Stomach smooth muscle (tissue), 2 donors: Measurements from ENCODE around the gene KLF18.
"Not testable (repeated sequence)": the region's sequence is repeated elsewhere in the genome, so short reads cannot be mapped to it uniquely, and the experiment has no call there.

Experiments
- H3K27ac ChIP-seq: one replicate; pipeline ENCODE4 v1.7.0; 2013; ENCODE audit warnings: mild to moderate bottlenecking, low read length, inconsistent platforms
- H3K27me3 ChIP-seq, 2 donors: one replicate each; pipeline ENCODE4 v1.7.0; 2013; ENCODE audit warnings: low read length in 2 of 2; ENCODE audit not compliant: insufficient read depth in 2 of 2, control insufficient read depth in 1 of 2
- H3K36me3 ChIP-seq, 2 donors: one replicate each; pipeline ENCODE4 v1.7.0; 2013; ENCODE audit warnings: low read length in 2 of 2; ENCODE audit not compliant: control insufficient read depth in 2 of 2, insufficient read depth in 2 of 2
- H3K4me1 ChIP-seq: one replicate; pipeline ENCODE4 v1.7.0; 2013; ENCODE audit warnings: low read length; ENCODE audit not compliant: control insufficient read depth, insufficient read depth
- H3K4me3 ChIP-seq, 2 donors: one replicate each; pipeline ENCODE4 v1.7.0; 2013; ENCODE audit warnings: low read length in 2 of 2
- H3K9ac ChIP-seq, 2 donors: one replicate each; pipeline ENCODE4 v1.7.0; 2013; ENCODE audit warnings: low read length in 2 of 2, mild to moderate bottlenecking in 1 of 2
- H3K9me3 ChIP-seq, 2 donors: one replicate each; pipeline ENCODE4 v1.7.0; 2013; ENCODE audit warnings: low read length in 2 of 2; ENCODE audit not compliant: control insufficient read depth in 2 of 2
- donor health status: healthy.
- donor health status: Pancreatic carcinoma.

Gene KLF18

GRCh38 chr1:44120398-44120949, 21.0 kb downstream of the KLF18 start:
- H3K9ac ChIP-seq, result no peak overlapping the region
- H3K4me1 ChIP-seq, result no peaks in the 10 kb centered on the region
- H3K4me3 ChIP-seq, result no peak overlapping the region
- H3K27me3 ChIP-seq, result no peaks in the 10 kb centered on the region
- H3K27ac ChIP-seq, result no peak overlapping the region
- no peaks in the 10 kb centered on the region for H3K36me3 ChIP-seq
- H3K9me3 ChIP-seq, result no peaks in the 10 kb centered on the region

DNA sequence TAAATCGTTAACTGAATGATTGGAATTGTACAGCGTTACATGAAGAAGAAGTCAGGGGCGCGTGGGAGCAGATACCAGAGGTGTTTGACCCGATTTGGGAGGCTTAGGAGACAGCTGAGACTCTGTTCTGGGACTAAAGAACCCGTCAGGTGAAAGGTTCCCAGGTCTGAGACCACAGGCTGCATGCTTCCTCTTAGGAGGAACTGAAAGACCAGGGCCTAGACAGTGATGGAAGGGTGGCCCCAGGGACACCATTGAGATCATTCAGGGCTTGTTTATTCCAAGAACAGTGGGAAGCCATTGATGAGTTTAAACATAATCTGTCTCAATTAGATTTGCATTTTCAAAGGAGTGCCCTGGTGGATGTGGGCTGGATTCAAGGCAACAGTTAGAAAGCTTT, 21.9 kb downstream of the KLF18 start:
- Histone ChIP-seq H3K9ac (no peak overlapping the region), H3K27me3 (no peaks in the 10 kb centered on the region), H3K9me3 (no peaks in the 10 kb centered on the region), H3K36me3 (no peaks in the 10 kb centered on the region), H3K4me1 (no peaks in the 10 kb centered on the region), H3K27ac (no peak overlapping the region), H3K4me3 (no peak overlapping the region)

- H3K9ac ChIP-seq, result no peak within 1 kb of the TSS
- no peak within 1 kb of the TSS for H3K4me3 ChIP-seq
- H3K27ac ChIP-seq, result no peak within 1 kb of the TSS
- H3K36me3 ChIP-seq, result no peaks in the 10 kb centered on the region
- H3K9me3 ChIP-seq, result no peaks in the 10 kb centered on the region
- no peaks in the 10 kb centered on the region for H3K4me1 ChIP-seq
- H3K27me3 ChIP-seq, result no peaks in the 10 kb centered on the region
Measured at GRCh38 chr1:44118682-44119081, 22.7 kb downstream of the KLF18 start, which contains the start of gene KLF17. Gene KLF17 (plus strand): TSS chr1:44118821. CDS start chr1:44118908, 87 bp downstream.

- not testable (repeated sequence) for H3K36me3 ChIP-seq, H3K9ac ChIP-seq, H3K4me3 ChIP-seq, H3K9me3 ChIP-seq, H3K4me1 ChIP-seq, H3K27me3 ChIP-seq, H3K27ac ChIP-seq
Measured at GRCh38 chr1:44117272-44117671, 24.2 kb downstream of the KLF18 start.

DNA sequence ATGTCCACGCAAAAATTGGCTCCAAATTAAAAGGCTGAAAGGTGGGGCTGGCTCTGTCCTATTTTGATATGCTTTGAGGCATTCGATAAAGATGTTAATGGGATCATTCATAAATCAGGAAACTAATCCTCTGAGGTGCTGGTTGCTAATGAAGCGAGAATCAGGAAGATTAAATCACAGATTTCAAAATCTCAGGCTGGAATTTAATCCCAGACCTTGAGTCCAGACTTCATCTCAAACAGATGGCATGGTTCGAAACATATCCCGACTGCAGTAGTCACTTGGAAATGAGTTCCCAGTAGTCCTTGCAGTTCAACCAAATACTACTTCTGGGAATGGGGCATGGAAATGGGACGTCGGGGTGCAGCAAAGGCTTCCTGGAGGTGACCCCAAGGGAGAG, 27.3 kb downstream of the KLF18 start:
- H3K4me1 ChIP-seq, result no peaks in the 10 kb centered on the region
- H3K27ac ChIP-seq, result no peak overlapping the region
- no peaks in the 10 kb centered on the region for H3K9me3 ChIP-seq
- H3K9ac ChIP-seq, result no peak overlapping the region
- no peaks in the 10 kb centered on the region for H3K36me3 ChIP-seq
- H3K4me3 ChIP-seq, result no peak overlapping the region
- H3K27me3 ChIP-seq, result no peaks in the 10 kb centered on the region

DNA sequence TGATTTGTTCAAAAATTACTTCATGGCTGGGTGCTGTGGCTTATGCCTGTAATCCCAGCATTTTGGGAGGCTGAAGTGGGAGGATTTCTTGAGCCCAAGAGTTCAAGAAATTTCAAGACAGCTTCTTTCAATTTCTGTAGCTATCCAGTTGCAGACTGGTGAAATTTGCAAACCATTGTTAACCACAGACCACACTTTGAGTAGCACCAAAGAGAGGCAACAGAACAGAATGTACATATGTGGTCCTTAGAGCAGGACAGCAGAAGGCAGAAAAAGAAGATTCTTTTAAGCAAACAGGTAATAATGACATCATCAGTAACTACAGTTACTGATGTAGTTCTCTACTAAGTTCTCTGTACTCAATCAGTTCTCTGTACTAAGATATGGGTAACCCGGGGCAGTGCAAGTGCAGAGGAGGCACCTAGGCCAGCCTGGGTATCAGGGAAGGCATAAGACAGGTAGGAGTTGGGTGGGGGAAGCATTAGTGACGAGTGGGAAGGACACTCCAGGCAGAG, 28.3 kb downstream of the KLF18 start:
- H3K27ac ChIP-seq, result no peak overlapping the region
- H3K9ac ChIP-seq, result no peak overlapping the region
- no peaks in the 10 kb centered on the region for H3K36me3 ChIP-seq
- no peak overlapping the region for H3K4me3 ChIP-seq
- no peaks in the 10 kb centered on the region for H3K9me3 ChIP-seq
- no peaks in the 10 kb centered on the region for H3K4me1 ChIP-seq
- peaks cover 0 to under 1% of the 10 kb centered on the region in 2 donors for H3K27me3 ChIP-seq

GRCh38 chr1:44112486-44112885, 28.9 kb downstream of the KLF18 start:
- Histone ChIP-seq H3K4me3 (no peak overlapping the region), H3K9ac (no peak overlapping the region), H3K36me3 (no peaks in the 10 kb centered on the region), H3K4me1 (no peaks in the 10 kb centered on the region), H3K27me3 (peaks cover 0 to 3% of the 10 kb centered on the region in 2 donors), H3K27ac (no peak overlapping the region), H3K9me3 (no peaks in the 10 kb centered on the region)

GRCh38 chr1:44111861-44112260, 29.6 kb downstream of the KLF18 start:
- Histone ChIP-seq H3K36me3 (no peaks in the 10 kb centered on the region), H3K4me3 (no peak overlapping the region), H3K27ac (no peak overlapping the region), H3K27me3 (peaks cover 0 to 3% of the 10 kb centered on the region in 2 donors), H3K4me1 (no peaks in the 10 kb centered on the region), H3K9me3 (no peaks in the 10 kb centered on the region), H3K9ac (no peak overlapping the region)

GRCh38 chr1:44110916-44111315, 30.5 kb downstream of the KLF18 start:
- Histone ChIP-seq H3K4me1 (no peaks in the 10 kb centered on the region), H3K27me3 (peaks cover 0 to 3% of the 10 kb centered on the region in 2 donors), H3K4me3 (no peak overlapping the region), H3K36me3 (no peaks in the 10 kb centered on the region), H3K9me3 (no peaks in the 10 kb centered on the region), H3K9ac (no peak overlapping the region), H3K27ac (no peak overlapping the region)

- H3K36me3 ChIP-seq, result no peaks in the 10 kb centered on the region
- no peaks in the 10 kb centered on the region for H3K4me1 ChIP-seq
- H3K27me3 ChIP-seq, result peaks cover 0 to 3% of the 10 kb centered on the region in 2 donors
- no peak overlapping the region for H3K27ac ChIP-seq
- H3K4me3 ChIP-seq, result no peak overlapping the region
- H3K9me3 ChIP-seq, result no peaks in the 10 kb centered on the region
- H3K9ac ChIP-seq, result no peak overlapping the region
Measured at GRCh38 chr1:44108971-44109370, 32.5 kb downstream of the KLF18 start.

DNA sequence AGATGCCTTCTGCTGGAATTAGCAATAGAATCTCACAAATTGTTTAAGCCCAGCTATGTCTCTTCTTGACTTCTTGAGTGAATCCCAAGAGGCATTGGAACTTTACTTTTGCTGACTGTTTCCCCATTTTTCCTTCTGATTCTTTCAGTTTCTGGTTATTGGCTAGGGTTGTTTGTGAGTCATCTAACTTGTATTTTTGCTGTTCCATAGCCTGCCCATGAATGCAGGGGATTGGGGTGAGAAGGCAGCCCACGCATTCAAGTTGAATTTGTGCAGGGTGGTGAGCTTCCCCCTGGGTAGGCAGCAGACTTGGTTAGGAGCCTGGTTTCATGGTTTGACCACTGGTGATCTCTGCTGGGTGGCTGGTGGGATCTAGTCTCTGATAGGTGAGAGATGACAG, 33.2 kb downstream of the KLF18 start:
- H3K27ac ChIP-seq, result no peak overlapping the region
- H3K9ac ChIP-seq, result no peak overlapping the region
- H3K4me1 ChIP-seq, result no peaks in the 10 kb centered on the region
- no peaks in the 10 kb centered on the region for H3K9me3 ChIP-seq
- no peak overlapping the region for H3K4me3 ChIP-seq
- H3K36me3 ChIP-seq, result no peaks in the 10 kb centered on the region
- peaks cover 0 to 3% of the 10 kb centered on the region in 2 donors for H3K27me3 ChIP-seq
